NK-92 (cell line): ENCODE measurements around the gene IGFBP6.

ENCODE experiments used
- DNase-seq: peaks from one replicate; lab custom pipeline; 2025; ENCODE audit not compliant: unreplicated experiment; lab: John Stamatoyannopoulos, UW

IGFBP6 gene

DNA sequence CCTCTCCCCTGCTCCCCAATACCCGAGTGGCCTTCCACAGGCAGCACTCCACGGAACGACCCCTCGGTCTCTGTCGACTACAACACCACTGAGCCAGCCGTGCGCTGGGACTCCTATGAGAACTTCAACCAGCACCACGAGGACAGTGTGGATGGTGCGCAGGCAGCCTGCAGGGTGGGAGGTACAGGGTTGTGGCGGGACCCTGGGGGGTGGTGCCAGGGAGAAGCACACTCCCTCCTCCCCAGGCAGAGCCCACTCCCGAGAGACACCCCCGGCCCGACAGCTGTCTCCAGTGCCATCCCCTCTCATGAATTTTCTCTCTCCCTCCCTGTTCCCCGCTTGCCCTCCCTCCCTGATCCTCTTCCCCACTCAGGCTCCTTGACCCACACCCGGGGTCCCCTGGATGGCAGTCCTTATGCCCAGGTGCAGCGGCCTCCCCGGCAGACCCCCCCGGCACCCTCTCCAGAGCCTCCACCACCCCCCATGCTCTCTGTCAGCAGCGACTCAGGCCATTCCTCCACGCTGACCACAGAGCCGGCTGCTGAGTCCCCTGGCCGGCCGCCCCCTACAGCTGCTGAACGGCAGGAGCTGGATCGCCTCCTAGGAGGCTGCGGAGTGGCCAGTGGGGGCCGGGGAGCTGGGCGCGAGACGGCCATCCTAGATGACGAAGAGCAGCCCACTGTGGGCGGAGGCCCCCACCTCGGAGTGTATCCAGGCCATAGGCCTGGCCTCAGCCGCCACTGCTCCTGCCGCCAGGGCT is 38.6 kb upstream of the IGFBP6 start:
- DNase-seq = no peak

DNA sequence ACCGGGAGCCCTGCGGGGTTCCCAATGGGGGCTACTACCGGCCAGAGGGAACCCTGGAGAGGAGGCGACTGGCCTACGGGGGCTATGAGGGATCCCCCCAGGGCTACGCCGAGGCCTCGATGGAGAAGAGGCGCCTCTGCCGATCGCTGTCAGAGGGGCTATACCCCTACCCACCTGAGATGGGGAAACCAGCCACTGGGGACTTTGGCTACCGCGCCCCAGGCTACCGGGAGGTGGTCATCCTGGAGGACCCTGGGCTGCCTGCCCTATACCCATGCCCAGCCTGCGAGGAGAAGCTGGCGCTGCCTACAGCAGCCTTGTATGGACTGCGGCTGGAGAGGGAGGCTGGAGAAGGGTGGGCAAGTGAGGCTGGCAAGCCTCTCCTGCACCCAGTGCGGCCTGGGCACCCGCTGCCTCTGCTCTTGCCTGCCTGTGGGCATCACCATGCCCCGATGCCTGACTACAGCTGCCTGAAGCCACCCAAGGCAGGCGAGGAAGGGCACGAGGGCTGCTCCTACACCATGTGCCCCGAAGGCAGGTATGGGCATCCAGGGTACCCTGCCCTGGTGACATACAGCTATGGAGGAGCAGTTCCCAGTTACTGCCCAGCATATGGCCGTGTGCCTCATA is 37.9 kb upstream of the IGFBP6 start:
- no peak for DNase-seq

DNA sequence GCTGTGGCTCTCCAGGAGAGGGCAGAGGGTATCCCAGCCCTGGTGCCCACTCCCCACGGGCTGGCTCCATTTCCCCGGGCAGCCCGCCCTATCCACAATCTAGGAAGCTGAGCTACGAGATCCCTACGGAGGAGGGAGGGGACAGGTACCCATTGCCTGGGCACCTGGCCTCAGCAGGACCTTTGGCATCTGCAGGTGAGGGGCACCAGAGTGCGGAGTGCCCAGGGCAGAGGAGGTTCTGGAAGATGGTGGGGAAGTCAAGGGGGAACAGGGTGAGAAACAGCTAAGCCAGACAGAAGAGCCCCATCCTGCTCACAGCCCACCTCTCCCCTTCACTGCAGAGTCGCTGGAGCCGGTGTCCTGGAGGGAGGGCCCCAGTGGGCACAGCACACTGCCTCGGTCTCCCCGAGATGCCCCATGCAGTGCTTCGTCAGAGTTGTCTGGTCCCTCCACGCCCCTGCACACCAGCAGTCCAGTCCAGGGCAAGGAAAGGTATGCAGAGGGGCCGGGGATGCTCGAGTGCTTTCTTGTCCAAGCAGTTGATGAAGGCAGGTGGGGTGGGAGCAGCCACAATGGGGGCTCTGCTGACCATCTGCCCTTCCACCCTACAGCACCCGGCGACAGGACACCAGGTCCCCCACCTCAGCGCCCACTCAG is 37.3 kb upstream of the IGFBP6 start:
- no peak for DNase-seq

DNA sequence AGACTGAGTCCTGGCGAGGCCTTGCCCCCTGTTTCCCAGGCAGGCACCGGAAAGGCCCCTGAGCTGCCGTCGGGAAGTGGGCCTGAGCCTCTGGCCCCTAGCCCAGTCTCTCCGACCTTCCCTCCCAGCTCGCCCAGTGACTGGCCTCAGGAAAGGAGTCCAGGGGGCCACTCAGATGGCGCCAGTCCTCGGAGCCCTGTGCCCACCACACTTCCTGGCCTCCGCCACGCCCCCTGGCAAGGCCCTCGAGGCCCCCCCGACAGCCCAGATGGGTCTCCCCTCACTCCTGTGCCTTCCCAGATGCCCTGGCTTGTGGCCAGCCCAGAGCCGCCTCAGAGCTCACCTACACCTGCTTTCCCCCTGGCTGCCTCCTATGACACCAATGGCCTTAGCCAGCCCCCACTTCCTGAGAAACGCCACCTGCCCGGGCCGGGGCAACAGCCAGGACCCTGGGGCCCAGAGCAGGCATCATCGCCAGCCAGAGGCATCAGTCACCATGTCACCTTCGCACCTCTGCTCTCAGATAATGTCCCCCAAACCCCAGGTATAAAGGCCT is 36.7 kb upstream of the IGFBP6 start:
- no peak for DNase-seq

DNA sequence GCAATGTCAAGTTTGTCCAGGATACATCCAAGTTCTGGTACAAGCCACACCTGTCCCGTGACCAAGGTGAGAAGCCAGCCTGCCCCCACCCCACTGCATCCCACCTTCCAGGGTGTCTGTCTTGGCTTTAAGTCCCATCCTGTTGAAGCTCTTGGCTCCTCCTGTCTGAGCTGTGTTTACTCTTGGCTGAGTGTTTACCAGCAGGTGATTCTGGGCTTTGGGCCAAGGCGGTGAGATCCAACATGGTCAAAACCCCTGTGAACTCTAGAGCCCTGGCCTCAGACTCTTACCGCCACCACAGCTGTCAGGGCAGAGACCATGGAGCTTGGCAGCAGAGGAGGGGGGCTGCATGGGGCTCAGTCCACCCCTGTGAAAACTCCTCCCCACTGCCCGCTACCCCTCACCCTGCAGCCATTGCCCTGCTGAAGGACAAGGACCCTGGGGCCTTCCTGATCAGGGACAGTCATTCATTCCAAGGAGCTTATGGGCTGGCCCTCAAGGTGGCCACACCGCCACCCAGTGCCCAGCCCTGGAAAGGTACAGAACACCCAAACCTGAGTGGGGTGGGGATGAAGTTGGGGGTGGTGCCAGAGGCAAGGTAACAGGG is 36.0 kb upstream of the IGFBP6 start:
- no peak for DNase-seq

DNA sequence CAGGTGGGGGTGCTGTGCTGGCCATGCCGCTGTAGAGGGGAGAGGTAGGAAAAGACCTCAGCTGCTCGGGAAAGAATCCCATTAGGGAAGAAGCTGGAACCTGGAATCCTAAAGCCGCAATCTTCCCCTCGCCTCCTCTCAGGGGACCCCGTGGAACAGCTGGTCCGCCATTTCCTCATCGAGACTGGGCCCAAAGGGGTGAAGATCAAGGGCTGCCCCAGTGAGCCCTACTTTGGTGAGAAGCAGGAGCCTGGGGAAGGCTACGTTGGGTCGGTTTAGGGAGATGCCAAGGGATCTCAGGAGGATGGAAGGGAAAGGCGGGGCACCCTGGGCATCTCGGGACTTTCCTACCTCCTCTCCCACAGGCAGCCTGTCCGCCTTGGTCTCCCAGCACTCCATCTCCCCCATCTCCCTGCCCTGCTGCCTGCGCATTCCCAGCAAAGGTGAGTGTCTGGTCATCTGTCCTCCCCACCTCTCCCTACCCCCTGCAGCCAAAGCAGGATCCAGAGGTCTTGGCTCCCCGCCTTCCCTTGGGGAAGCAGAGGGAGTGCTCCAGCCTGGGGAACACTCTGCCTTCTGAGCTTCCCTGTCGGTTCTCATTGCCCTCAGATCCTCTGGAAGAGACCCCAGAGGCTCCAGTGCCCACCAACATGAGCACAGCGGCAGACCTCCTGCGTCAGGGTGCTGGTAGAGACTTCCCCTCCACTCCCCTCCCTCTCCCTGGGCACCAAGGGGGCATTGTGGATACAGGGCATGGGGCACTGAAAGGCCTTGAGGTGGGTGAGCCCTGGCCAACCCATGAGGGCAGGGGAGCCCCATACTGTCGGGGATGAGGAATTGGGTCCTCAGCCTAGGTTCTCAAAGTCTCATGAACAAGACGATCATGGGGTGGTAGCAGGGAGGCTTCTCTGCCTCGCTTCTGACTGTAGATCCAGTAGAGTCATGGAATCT is 35.2 kb upstream of the IGFBP6 start:
- no peak for DNase-seq

DNA sequence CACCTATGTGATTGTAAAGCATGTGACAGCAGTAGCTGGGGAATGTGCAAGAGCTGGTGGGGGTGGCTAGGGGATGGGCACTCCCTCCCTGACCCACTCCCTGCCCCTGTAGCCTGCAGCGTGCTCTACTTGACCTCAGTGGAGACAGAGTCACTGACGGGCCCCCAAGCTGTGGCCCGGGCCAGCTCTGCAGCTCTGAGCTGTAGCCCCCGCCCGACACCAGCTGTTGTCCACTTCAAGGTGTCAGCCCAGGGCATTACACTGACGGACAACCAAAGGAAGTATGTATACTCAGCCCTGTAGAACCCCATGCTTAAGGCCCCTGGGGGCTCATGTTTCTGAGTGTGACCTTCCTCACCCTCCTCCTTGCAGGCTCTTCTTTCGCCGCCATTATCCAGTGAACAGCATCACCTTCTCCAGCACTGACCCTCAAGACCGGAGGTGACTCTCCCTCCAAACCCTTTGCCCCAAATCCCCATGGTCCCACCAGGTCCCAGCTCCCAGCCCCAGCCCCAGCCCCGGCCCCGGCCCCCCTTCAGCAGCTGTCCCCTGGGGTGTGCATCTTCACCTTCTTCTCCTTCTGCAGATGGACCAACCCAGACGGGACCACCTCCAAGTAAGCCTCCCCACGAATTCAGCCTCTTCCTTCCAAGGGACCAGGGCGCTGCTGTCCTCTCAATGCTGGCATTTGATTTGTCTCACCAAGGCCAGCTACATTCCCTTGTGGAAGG is 34.3 kb upstream of the IGFBP6 start:
- DNase-seq = no peak

DNA sequence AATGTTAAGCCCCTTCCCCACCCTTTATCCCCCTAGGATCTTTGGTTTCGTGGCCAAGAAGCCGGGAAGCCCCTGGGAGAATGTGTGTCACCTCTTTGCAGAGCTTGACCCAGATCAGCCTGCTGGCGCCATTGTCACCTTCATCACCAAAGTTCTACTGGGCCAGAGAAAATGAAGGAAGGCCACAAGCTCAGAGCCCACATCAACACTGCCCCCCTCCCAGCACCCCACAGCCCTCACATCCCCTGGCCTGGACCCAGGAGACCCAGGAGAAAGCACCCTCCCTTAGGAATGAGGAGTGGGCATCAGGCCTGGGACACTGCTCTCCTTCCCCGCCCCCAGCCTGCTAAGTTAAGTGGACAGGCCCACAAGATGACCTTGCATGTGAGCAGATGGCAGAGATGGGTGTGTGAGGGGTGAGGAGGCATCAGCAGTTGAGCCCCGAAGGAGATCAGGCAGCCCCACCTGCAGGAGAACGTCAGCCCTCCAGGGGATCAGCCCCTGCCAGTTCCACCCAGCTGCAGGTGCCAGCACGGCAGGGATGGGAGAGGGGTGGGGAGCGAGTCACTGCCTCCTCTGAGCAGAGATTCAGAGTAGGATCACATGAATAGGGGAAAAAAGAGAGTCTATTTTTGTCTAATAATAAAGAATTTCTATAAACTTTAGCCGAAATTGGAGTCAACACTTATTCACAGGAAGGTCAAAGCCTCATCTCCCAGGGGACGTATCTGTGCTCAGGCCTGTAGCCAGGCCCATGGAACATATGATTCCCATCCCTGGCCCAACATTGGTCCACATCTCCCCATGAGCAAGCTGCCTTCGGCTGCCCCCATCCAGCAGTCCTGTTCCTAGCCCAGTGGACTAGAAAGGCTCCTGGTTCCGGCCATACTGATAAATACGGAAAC is 33.5 kb upstream of the IGFBP6 start:
- DNase-seq = no peak

DNA sequence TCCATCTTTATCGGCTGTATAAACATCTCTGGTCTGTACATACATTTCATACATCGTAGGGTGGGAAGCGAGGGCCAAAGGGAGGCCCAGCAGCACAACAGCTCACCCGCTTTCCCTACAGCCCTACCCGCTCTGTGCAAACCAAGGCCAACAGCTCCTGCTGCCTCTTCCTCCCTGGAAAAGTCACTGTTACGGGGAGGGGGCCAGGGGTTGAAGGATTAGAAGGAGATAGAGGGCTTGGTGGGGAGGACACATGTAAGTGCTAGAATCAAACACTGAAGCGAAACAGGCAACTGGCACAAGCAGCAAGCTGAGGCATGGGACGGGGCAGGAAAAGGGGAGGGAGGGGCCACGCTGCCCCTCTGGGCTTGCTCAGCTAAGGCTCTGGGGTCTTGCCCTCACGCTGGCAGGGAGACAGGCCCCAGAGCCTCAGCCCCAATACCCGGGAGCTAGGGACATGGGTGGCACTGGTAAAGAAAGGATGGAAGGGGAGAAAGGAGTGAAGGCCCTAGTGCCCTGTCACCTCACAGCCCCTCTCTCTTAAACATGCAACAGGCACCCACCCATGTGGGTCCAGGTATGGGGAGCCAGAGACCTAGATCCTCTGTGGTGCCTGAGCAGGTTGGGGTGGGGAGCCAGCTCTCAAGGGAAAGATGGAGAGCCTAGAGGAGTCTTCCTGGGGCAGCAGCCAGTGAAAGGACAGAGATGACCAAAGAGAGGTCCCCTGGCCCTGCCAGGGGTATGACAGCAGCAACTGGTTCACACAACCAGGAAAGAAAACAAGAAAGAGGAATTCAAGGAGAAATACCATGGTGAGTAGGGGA is 32.6 kb upstream of the IGFBP6 start:
- DNase-seq = no peak

DNA sequence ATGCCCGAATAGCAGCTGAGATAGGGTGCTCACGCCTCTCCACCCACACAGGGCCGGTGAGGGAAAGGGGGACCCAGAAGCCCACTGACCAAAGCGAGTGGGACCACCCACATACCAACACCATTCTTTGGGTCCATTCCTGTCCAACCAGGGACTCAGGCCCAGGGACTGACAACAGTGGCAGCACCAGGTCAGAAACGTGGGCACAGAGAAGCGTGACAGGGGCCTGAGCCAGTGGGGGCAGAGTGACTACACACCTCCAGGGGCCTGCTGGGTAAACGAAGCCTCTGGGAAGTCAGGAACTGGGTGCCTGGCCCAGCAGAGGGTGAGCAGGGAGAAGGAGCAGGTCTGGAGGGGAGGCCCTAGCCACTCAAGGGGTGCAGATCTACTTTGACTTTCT is 32.0 kb upstream of the IGFBP6 start:
- DNase-seq = no peak

DNA sequence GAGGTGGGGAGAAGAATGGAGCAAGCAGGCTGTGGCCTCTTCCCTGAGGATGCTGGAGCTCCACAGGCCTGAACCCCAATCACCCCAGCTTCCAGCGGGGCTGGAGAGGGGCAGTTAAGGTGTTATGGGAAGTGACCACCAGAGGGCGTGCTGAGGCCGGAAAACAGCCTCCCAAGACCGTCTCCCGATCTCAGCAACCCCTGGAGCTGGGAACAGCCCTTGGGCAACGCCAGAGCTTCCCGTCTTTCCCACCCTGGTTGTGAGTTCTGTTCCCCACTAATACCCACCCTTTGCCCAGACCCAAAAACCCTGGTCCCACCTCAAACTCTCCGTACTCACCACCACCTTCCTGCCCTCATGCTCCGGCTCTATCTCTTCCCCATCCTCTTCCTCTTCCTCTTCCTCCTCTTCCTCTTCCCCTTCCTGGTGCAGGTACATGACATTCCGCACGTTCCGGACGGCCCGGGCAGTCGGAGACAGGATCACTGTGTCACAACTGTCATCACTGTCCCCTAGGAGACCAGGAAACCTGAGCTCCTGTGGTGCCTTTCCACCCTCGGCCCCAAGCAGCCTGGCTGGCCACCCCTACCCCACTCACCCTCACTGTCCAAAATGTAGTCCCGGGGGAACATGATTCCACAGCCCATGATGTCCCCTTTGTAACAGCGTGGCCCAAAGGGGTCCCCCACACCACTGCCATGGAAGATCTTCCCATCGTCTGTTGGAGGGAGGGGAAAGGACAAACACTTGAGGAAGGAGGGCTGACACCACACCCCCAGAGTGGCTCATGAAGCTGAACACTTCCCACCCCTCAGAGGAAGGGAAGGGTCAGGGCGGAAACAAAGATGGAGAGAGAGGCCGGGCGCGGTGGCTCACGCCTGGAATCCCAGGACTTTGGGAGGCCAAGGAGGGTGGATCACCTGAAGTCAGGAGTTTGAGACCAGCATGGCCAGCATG is 31.2 kb upstream of the IGFBP6 start:
- DNase-seq = no peak

DNA sequence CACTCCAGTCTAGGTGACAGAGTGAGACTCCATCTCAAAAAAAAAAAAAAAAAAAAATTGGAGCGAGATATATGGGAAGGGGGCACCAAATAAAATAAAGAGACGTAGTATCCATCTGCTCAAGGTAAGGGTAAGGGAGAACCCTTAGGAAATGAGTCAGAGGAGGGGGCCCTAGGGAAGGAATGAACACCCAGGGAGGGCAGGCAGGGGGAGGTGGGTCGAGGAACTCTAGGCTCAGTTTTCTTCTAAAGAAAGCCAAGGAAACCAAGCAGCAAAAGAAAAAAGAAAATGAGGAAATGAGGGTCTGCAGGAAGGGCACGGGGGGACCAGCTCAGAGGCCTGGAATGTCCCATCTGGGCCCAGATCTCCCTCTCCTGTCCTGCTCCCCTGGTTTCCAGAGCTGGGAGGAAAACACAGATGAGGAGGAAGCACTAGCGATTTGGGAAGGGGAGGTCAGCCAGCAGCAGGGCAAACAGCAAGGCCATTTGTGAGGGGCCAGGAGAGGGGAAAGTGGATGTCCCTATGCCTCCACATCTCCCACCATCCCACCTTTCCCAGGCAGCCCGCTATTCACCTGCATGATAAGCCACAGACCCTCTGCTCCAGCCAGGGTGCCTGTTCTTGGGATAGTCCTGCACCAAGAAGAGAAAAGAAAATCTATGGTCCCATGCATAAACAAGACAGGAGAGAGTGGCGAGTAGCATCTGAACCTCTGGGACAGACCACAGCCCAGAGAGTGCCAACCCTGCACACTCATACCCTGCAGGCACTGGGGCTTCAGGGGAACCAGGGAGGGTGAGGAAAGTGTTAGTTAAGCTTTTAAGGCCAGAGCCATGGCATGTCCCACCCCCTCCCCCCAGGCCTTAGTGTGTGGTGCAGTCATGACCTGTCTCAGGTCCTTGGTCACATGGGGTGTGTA is 30.1 kb upstream of the IGFBP6 start:
- no peak for DNase-seq

DNA sequence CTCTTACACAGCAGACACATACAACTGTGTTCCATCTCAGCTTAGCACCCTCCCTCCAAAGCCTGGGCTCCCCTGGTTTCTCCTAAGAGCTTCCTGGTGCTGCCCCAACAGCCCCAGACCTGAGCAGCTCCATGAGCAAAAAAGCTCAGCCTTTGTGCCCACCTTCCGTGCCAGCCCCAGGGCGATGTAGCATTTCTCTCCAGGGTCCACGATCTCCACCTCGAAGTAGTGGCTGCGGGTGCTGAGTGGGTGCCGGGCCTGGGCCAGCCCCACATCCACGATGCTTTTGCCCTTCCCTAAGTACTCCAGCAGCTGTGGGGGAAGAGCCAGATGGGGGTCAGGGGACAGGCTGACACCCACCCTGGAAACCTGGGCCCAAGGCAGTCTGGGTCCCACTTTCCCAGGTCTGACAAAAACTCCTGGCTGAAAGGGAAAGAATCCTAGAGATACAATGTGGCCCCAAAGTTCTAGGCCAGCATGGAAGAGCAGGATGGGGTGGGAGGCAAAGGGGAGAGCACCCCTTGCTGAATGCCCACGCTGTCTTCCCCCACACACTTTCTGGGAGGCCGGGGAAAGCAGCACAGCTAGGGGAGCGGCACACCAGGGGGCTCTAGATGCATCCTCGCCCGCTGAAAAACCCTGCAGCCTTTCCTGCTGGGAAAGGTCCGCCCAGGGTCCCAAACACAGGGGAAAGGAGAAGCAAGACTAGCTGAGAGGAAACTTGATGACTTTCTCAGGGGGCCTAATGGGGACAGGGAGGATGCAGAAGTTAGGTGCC is 29.3 kb upstream of the IGFBP6 start:
- DNase-seq = no peak

DNA sequence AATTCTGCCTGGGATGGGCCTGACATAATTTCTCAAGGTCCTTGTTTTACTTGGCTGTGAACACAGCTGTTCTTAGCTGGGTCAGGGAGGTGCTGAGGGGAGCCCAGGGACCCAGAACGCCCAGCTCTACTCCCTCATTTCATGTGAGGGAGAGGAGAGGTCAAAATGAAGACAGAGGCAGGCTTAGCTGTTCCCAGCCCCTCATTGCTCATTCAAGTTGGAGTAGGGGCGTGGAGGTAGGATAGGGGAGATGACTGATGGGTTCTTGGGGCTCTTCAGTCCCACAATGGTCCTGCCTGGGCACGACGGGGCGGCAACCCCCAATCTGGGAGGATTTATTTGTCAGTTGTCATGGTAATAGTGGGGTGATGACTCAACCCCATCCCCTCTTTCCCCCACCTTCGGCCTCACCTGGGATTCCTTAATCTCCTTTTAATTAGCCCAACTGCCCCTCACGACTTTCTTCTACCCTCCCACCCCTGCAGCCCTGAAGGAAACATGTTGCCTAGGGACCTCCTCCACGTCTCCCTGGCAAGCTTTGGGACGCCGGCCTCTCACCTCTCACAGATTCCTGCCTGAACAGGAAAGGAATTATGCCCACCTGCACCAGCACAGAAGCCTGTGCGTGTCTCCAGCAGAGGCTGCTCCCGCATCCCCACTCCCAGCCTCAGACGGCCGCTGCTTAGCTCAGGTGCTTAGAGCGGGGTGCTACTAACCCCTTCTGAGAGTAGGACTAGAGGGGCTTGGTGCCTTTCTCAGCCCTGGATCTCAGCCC is 28.5 kb upstream of the IGFBP6 start:
- DNase-seq = no peak
